Measurements from ENCODE around the gene UGT1A10. TPM values are rescaled to one million over a fixed set of nuclear protein-coding genes. Genes with fewer than 3 reads are reported as not detected.

Gene UGT1A10
- total and polyA plus RNA-seq, 2 of the 13 experiments (the other 11 are each of a cell fraction or from before 2014, with no cell fraction given) = not detected

GRCh38 chr2:233711312-233712008 is 75.2 kb downstream of the UGT1A10 start:
- in situ Hi-C loops (cut with HindIII; ENCODE audit: extremely low pct_ligation_motif_present, low pct_unique_long_range_greater_than_20kb) (no loop called here), intact Hi-C loops (cut with micrococcal nuclease; ENCODE audit: unreplicated experiment) (loop anchor here (2.0 to 5.0 kb wide), 4 partner anchors 129 to 309 kb away; no protein-coding TSS in a partner anchor)
- FAIRE-seq (peak; percentile 94), DNase-seq (ENCODE audit: low spot score) (peak; percentile 64), ATAC-seq (peak; percentile 99)
- POLR2A ChIA-PET = no interaction called here
- CTCF ChIA-PET (ENCODE audit: low intra/inter-chr PET ratio, low total read pairs) = no interaction called here
- BruUV-seq (replicated peaks) = no TSS peak
- no peak overlapping the region for H2AFZ ChIP-seq (ENCODE audit: low read length)
- no peaks in the 10 kb centered on the region for H3K4me1 ChIP-seq (ENCODE audit: insufficient read depth, low read length)
- no peak overlapping the region for H3K27ac ChIP-seq (ENCODE audit: extremely low read length, insufficient read depth, low read length)
- WGBS (ENCODE audit: low lambda C conversion rate) = 38% methylated on average over 10 of the region's 11 CpGs
- H3K4me3 ChIP-seq (replicated peaks in 1 of 3; ENCODE audit: insufficient read depth in 1 of 3, low read depth in 2 of 3, low read length in 3 of 3) = no peak overlapping the region
- no peaks in the 10 kb centered on the region for H3K36me3 ChIP-seq (replicated peaks in 1 of 2; ENCODE audit: control insufficient read depth in 1 of 2, insufficient read depth in 2 of 2, low read length in 2 of 2)
- no peak overlapping the region for H3K4me2 ChIP-seq (ENCODE audit: low read depth, low read length)
- no peaks in the 10 kb centered on the region for H4K20me1 ChIP-seq (ENCODE audit: insufficient read depth, low read length)
- no peaks in the 10 kb centered on the region for H3K79me2 ChIP-seq (ENCODE audit: insufficient read depth, low read length)
- no peaks in the 10 kb centered on the region for H3K9me3 ChIP-seq (ENCODE audit: low read length)
- H3K27me3 ChIP-seq (ENCODE audit: control insufficient read depth in 1 of 2, insufficient read depth in 2 of 2, low read length in 2 of 2) = no peaks in the 10 kb centered on the region
- H3K9ac ChIP-seq (ENCODE audit: insufficient read depth, low read depth, low read length) = no peak overlapping the region
- peak; percentile 88 for TF ChIP-seq SMC3 (IDR thresholded peaks at IDR 0.05; ENCODE audit: low read length)
- TF ChIP-seq KAT2B (IDR thresholded peaks at IDR 0.05; ENCODE audit: borderline replicate concordance, low read depth, low read length) = no peak
- TF ChIP-seq, protein P1, sequence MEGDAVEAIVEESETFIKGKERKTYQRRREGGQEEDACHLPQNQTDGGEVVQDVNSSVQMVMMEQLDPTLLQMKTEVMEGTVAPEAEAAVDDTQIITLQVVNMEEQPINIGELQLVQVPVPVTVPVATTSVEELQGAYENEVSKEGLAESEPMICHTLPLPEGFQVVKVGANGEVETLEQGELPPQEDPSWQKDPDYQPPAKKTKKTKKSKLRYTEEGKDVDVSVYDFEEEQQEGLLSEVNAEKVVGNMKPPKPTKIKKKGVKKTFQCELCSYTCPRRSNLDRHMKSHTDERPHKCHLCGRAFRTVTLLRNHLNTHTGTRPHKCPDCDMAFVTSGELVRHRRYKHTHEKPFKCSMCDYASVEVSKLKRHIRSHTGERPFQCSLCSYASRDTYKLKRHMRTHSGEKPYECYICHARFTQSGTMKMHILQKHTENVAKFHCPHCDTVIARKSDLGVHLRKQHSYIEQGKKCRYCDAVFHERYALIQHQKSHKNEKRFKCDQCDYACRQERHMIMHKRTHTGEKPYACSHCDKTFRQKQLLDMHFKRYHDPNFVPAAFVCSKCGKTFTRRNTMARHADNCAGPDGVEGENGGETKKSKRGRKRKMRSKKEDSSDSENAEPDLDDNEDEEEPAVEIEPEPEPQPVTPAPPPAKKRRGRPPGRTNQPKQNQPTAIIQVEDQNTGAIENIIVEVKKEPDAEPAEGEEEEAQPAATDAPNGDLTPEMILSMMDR (CRISPR knock-in tag; IDR thresholded peaks at IDR 0.05) = peak; percentile 94
- TF ChIP-seq ZNF501 (CRISPR knock-in tag; IDR thresholded peaks at IDR 0.05) = 0 out of 2 replicates have a peak, but pooled peaks have one; percentile 25
- TF ChIP-seq RAD21 (CRISPR knock-in tag; IDR thresholded peaks at IDR 0.05) = peak; percentile 86
- peak; percentile 29; the same call in 1 of the 2 replicates for TF ChIP-seq ZSCAN9 (CRISPR knock-in tag; IDR thresholded peaks at IDR 0.05; ENCODE audit: borderline replicate concordance)
- TF ChIP-seq SMAD1 (CRISPR knock-in tag; IDR thresholded peaks at IDR 0.05; ENCODE audit: borderline replicate concordance, low read depth) = 0 out of 2 replicates have a peak, but pooled peaks have one; percentile 23
- TF ChIP-seq, protein P2, sequence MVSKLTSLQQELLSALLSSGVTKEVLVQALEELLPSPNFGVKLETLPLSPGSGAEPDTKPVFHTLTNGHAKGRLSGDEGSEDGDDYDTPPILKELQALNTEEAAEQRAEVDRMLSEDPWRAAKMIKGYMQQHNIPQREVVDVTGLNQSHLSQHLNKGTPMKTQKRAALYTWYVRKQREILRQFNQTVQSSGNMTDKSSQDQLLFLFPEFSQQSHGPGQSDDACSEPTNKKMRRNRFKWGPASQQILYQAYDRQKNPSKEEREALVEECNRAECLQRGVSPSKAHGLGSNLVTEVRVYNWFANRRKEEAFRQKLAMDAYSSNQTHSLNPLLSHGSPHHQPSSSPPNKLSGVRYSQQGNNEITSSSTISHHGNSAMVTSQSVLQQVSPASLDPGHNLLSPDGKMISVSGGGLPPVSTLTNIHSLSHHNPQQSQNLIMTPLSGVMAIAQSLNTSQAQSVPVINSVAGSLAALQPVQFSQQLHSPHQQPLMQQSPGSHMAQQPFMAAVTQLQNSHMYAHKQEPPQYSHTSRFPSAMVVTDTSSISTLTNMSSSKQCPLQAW (CRISPR knock-in tag; IDR thresholded peaks at IDR 0.05) = peak; percentile 61; the same call in 1 of the 2 replicates
- 0 out of 2 replicates have a peak, but pooled peaks have one; percentile 48 for TF ChIP-seq ZNF547 (CRISPR knock-in tag; IDR thresholded peaks at IDR 0.05)
- TF ChIP-seq GLI4 (CRISPR knock-in tag; IDR thresholded peaks at IDR 0.05; ENCODE audit: borderline replicate concordance) = 0 out of 2 replicates have a peak, but pooled peaks have one; percentile 51
- 0 out of 2 replicates have a peak, but pooled peaks have one; percentile 33 for TF ChIP-seq GATAD2A (CRISPR knock-in tag; IDR thresholded peaks at IDR 0.05)
- no peak for TF ChIP-seq PLRG1 (conservative IDR thresholded peaks at IDR 0.05)
- TF ChIP-seq ZFP91 (CRISPR knock-in tag; IDR thresholded peaks at IDR 0.05; ENCODE audit: borderline replicate concordance) = peak; percentile 43; the same call in 1 of the 2 replicates
- TF ChIP-seq ZFP36 (IDR thresholded peaks at IDR 0.05; ENCODE audit: borderline replicate concordance, low read depth, low read length, partially characterized antibody) = no peak
- TF ChIP-seq ZNF598 (CRISPR knock-in tag; IDR thresholded peaks at IDR 0.05; ENCODE audit: borderline replicate concordance) = peak; percentile 56; the same call in 1 of the 2 replicates
- no peak for TF ChIP-seq AGO1 (IDR thresholded peaks at IDR 0.05; ENCODE audit: low read depth, low read length, poor library complexity, severe bottlenecking)
- 0 out of 2 replicates have a peak, but pooled peaks have one; percentile 16 for TF ChIP-seq PITX1 (CRISPR knock-in tag; IDR thresholded peaks at IDR 0.05)
- peak; percentile 87 for TF ChIP-seq STAG1 (CRISPR knock-in tag; IDR thresholded peaks at IDR 0.05)
- peak; percentile 15; the same call in 1 of the 2 replicates for TF ChIP-seq RXRB (CRISPR knock-in tag; IDR thresholded peaks at IDR 0.05; ENCODE audit: borderline replicate concordance)
- no peak for TF ChIP-seq ZNF556 (CRISPR knock-in tag; IDR thresholded peaks at IDR 0.05; ENCODE audit: borderline replicate concordance)
